ENCODE data around the gene SH3YL1.

- no peak for TF ChIP-seq EZH2 (IDR thresholded peaks at IDR 0.05; ENCODE audit: insufficient read depth, low read length)
- no peak for TF ChIP-seq CTCF (IDR thresholded peaks at IDR 0.05; ENCODE audit: insufficient read depth, low read depth, low read length)
Observed at GRCh38 chr2:177733-178132, 86.1 kb downstream of the SH3YL1 start.
